Duodenal mucosa (tissue), 2 donors: Measurements from ENCODE around the gene TMTC2.
A peak's percentile ranks its signal among the peaks of the same experiment; 100 is the strongest.

Experiments used
- H3K27ac ChIP-seq: one replicate; pipeline ENCODE4 v1.7.0; 2013; ENCODE audit warnings: low read depth, low read length
- H3K27me3 ChIP-seq, 2 donors: one replicate each; pipeline ENCODE4 v1.7.0; 2013; ENCODE audit warnings: low read length in 2 of 2, control low read depth in 1 of 2; ENCODE audit not compliant: insufficient read depth in 2 of 2, control insufficient read depth in 1 of 2
- H3K36me3 ChIP-seq, 2 donors: one replicate each; pipeline ENCODE4 v1.7.0; 2013; ENCODE audit warnings: low read length in 2 of 2, control low read depth in 1 of 2; ENCODE audit not compliant: insufficient read depth in 2 of 2, control insufficient read depth in 1 of 2
- H3K4me1 ChIP-seq, 2 donors: one replicate each; pipeline ENCODE4 v1.7.0; 2013; ENCODE audit warnings: low read length in 2 of 2, control low read depth in 1 of 2; ENCODE audit not compliant: insufficient read depth in 2 of 2, control insufficient read depth in 1 of 2
- H3K4me3 ChIP-seq, 2 donors: one replicate each; pipeline ENCODE4 v1.7.0; 2013; ENCODE audit warnings: low read length in 2 of 2, low read depth in 1 of 2
- H3K9ac ChIP-seq, 2 donors: one replicate each; pipeline ENCODE4 v1.7.0; 2013; ENCODE audit warnings: low read length in 2 of 2, low read depth in 1 of 2
- H3K9me3 ChIP-seq, 2 donors: one replicate each; pipeline ENCODE4 v1.7.0; 2013; ENCODE audit warnings: low read length in 2 of 2, control low read depth in 1 of 2; ENCODE audit not compliant: control insufficient read depth in 1 of 2

TMTC2 gene

GRCh38 chr12:82686168-82687020, at the start of gene TMTC2:
TSS of gene TMTC2 (plus strand) at chr12:82686906.
- Histone ChIP-seq H3K27me3 (no peaks in the 10 kb centered on the region), H3K4me1 (peaks cover 16 to 19% of the 10 kb centered on the region in 2 donors), H3K4me3 (peak within 1 kb of the TSS; percentile 80 to 100), H3K36me3 (no peaks in the 10 kb centered on the region), H3K9ac (peak within 1 kb of the TSS; percentile 92 to 97), H3K27ac (peak within 1 kb of the TSS; percentile 96), H3K9me3 (no peaks in the 10 kb centered on the region)

- H3K4me1 ChIP-seq: no peaks in the 10 kb centered on the region
Observed at GRCh38 chr12:82638324-82638723, 48.4 kb upstream of the TMTC2 start.

GRCh38 chr12:82644896-82645295, 41.8 kb upstream of the TMTC2 start:
- no peak overlapping the region for H3K9ac ChIP-seq
- no peaks in the 10 kb centered on the region for H3K36me3 ChIP-seq

More at GRCh38 chr12:82638324-82638723, 48.4 kb upstream of the TMTC2 start:
- H3K4me3 ChIP-seq: no peak overlapping the region
- H3K36me3 ChIP-seq: no peaks in the 10 kb centered on the region
- no peaks in the 10 kb centered on the region for H3K27me3 ChIP-seq
- no peaks in the 10 kb centered on the region for H3K9me3 ChIP-seq
- H3K9ac ChIP-seq: no peak overlapping the region
- H3K27ac ChIP-seq: no peak overlapping the region

GRCh38 chr12:82645414-82645813, 41.3 kb upstream of the TMTC2 start:
- H3K9me3 ChIP-seq: no peaks in the 10 kb centered on the region
- H3K4me3 ChIP-seq: no peak overlapping the region
- no peaks in the 10 kb centered on the region for H3K27me3 ChIP-seq
- no peak overlapping the region for H3K27ac ChIP-seq
- H3K9ac ChIP-seq: no peak overlapping the region
- peaks cover 0 to 2% of the 10 kb centered on the region in 2 donors for H3K4me1 ChIP-seq
- no peaks in the 10 kb centered on the region for H3K36me3 ChIP-seq

More at GRCh38 chr12:82644896-82645295, 41.8 kb upstream of the TMTC2 start:
- H3K27ac ChIP-seq: no peak overlapping the region
- H3K9me3 ChIP-seq: no peaks in the 10 kb centered on the region
- H3K4me1 ChIP-seq: no peaks in the 10 kb centered on the region
- H3K4me3 ChIP-seq: no peak overlapping the region
- H3K27me3 ChIP-seq: no peaks in the 10 kb centered on the region

- Histone ChIP-seq H3K9me3 (no peaks in the 10 kb centered on the region), H3K4me3 (no peak overlapping the region), H3K9ac (no peak overlapping the region), H3K27ac (no peak overlapping the region), H3K36me3 (no peaks in the 10 kb centered on the region), H3K4me1 (peaks cover 4 to 10% of the 10 kb centered on the region in 2 donors), H3K27me3 (no peaks in the 10 kb centered on the region)
Observed at GRCh38 chr12:82647853-82648252, 38.9 kb upstream of the TMTC2 start.

GRCh38 chr12:82648259-82648909, 38.3 kb upstream of the TMTC2 start:
- H3K4me1 ChIP-seq: peaks cover 4 to 10% of the 10 kb centered on the region in 2 donors
- H3K9ac ChIP-seq: no peak overlapping the region

GRCh38 chr12:82650627-82651337, 35.9 kb upstream of the TMTC2 start:
- peaks cover 4 to 10% of the 10 kb centered on the region in 2 donors for H3K4me1 ChIP-seq
- no peak overlapping the region for H3K9ac ChIP-seq
- H3K36me3 ChIP-seq: no peaks in the 10 kb centered on the region
- no peak overlapping the region for H3K27ac ChIP-seq
- H3K4me3 ChIP-seq: no peak overlapping the region
- H3K9me3 ChIP-seq: no peaks in the 10 kb centered on the region
- no peaks in the 10 kb centered on the region for H3K27me3 ChIP-seq

More at GRCh38 chr12:82648259-82648909, 38.3 kb upstream of the TMTC2 start:
- Histone ChIP-seq H3K27me3 (no peaks in the 10 kb centered on the region), H3K4me3 (no peak overlapping the region), H3K27ac (no peak overlapping the region), H3K36me3 (no peaks in the 10 kb centered on the region), H3K9me3 (no peaks in the 10 kb centered on the region)

GRCh38 chr12:82651489-82651888, 35.2 kb upstream of the TMTC2 start:
- no peak overlapping the region for H3K27ac ChIP-seq
- no peak overlapping the region for H3K4me3 ChIP-seq
- H3K27me3 ChIP-seq: no peaks in the 10 kb centered on the region
- H3K36me3 ChIP-seq: no peaks in the 10 kb centered on the region
- H3K9me3 ChIP-seq: no peaks in the 10 kb centered on the region
- peaks cover 4 to 10% of the 10 kb centered on the region in 2 donors for H3K4me1 ChIP-seq
- no peak overlapping the region for H3K9ac ChIP-seq

GRCh38 chr12:82652071-82652470, 34.6 kb upstream of the TMTC2 start:
- Histone ChIP-seq H3K36me3 (no peaks in the 10 kb centered on the region), H3K27me3 (no peaks in the 10 kb centered on the region), H3K9me3 (no peaks in the 10 kb centered on the region), H3K27ac (no peak overlapping the region), H3K4me1 (peaks cover 4 to 10% of the 10 kb centered on the region in 2 donors), H3K4me3 (no peak overlapping the region), H3K9ac (no peak overlapping the region)

- Histone ChIP-seq H3K9me3 (no peaks in the 10 kb centered on the region), H3K4me1 (peaks cover 3 to 5% of the 10 kb centered on the region in 2 donors), H3K9ac (no peak overlapping the region), H3K36me3 (no peaks in the 10 kb centered on the region), H3K27ac (no peak overlapping the region), H3K27me3 (no peaks in the 10 kb centered on the region), H3K4me3 (no peak overlapping the region)
Observed at GRCh38 chr12:82655751-82656150, 31.0 kb upstream of the TMTC2 start.
